ENCODE measurements around the gene SLC6A6.

Gene SLC6A6

GRCh38 chr3:14511623-14512280, 109.3 kb downstream of the SLC6A6 start:
- no peak overlapping the region for H2AFZ ChIP-seq (ENCODE audit: low read depth, low read length, severe bottlenecking)
- no peaks in the 10 kb centered on the region for H3K36me3 ChIP-seq (ENCODE audit: low read length)
- H3F3A ChIP-seq (ENCODE audit: insufficient read depth) = no peaks in the 10 kb centered on the region
- H3K9me3 ChIP-seq (ENCODE audit: insufficient read depth, low read length) = no peaks in the 10 kb centered on the region
- H4K20me1 ChIP-seq (ENCODE audit: low read depth, low read length) = no peaks in the 10 kb centered on the region
- H3K79me2 ChIP-seq (ENCODE audit: insufficient read depth, low read length) = no peaks in the 10 kb centered on the region
- no peaks in the 10 kb centered on the region for H3K27me3 ChIP-seq (ENCODE audit: low read length)
- no peak overlapping the region for H3K9ac ChIP-seq (ENCODE audit: low read length)
- TF ChIP-seq CTCF (IDR thresholded peaks at IDR 0.05; ENCODE audit: insufficient read depth, low read length, poor library complexity, severe bottlenecking) (no peak), EZH2phosphoT487 (conservative IDR thresholded peaks at IDR 0.05; ENCODE audit: low read length) (no peak)
- H3K9me2 ChIP-seq (replicated peaks; ENCODE audit: insufficient read depth, low read length) = no peaks in the 10 kb centered on the region
- H3K4me3 ChIP-seq (ENCODE audit: insufficient read depth, low read length, poor library complexity, severe bottlenecking) = no peak overlapping the region
- no peak overlapping the region for H3K4me2 ChIP-seq (ENCODE audit: low read depth, low read length, poor library complexity, severe bottlenecking)
- H3K27ac ChIP-seq (ENCODE audit: low read depth, low read length) = no peak overlapping the region

- Histone ChIP-seq H3K4me3 (ENCODE audit: insufficient read depth, low read length, poor library complexity, severe bottlenecking) (no peak overlapping the region), H2AFZ (ENCODE audit: low read depth, low read length, severe bottlenecking) (no peak overlapping the region), H3K36me3 (ENCODE audit: low read length) (no peaks in the 10 kb centered on the region), H3K9me2 (replicated peaks; ENCODE audit: insufficient read depth, low read length) (no peaks in the 10 kb centered on the region), H3K9me3 (ENCODE audit: insufficient read depth, low read length) (no peaks in the 10 kb centered on the region), H3K9ac (ENCODE audit: low read length) (no peak overlapping the region), H3F3A (ENCODE audit: insufficient read depth) (no peaks in the 10 kb centered on the region), H3K27ac (ENCODE audit: low read depth, low read length) (no peak overlapping the region), H4K20me1 (ENCODE audit: low read depth, low read length) (no peaks in the 10 kb centered on the region), H3K79me2 (ENCODE audit: insufficient read depth, low read length) (no peaks in the 10 kb centered on the region), H3K27me3 (ENCODE audit: low read length) (no peaks in the 10 kb centered on the region), H3K4me2 (ENCODE audit: low read depth, low read length, poor library complexity, severe bottlenecking) (no peak overlapping the region)
- TF ChIP-seq EZH2phosphoT487 (conservative IDR thresholded peaks at IDR 0.05; ENCODE audit: low read length) (no peak), CTCF (IDR thresholded peaks at IDR 0.05; ENCODE audit: insufficient read depth, low read length, poor library complexity, severe bottlenecking) (no peak)
These were observed 110.0 kb downstream of the SLC6A6 start for GRCh38 chr3:14512281-14512941.

- Histone ChIP-seq H3K9ac (ENCODE audit: low read length) (no peak overlapping the region), H2AFZ (ENCODE audit: low read depth, low read length, severe bottlenecking) (no peak overlapping the region), H3K79me2 (ENCODE audit: insufficient read depth, low read length) (no peaks in the 10 kb centered on the region), H4K20me1 (ENCODE audit: low read depth, low read length) (no peaks in the 10 kb centered on the region), H3K4me2 (ENCODE audit: low read depth, low read length, poor library complexity, severe bottlenecking) (no peak overlapping the region), H3K36me3 (ENCODE audit: low read length) (no peaks in the 10 kb centered on the region), H3F3A (ENCODE audit: insufficient read depth) (no peaks in the 10 kb centered on the region), H3K9me2 (replicated peaks; ENCODE audit: insufficient read depth, low read length) (no peaks in the 10 kb centered on the region), H3K27ac (ENCODE audit: low read depth, low read length) (no peak overlapping the region), H3K27me3 (ENCODE audit: low read length) (no peaks in the 10 kb centered on the region), H3K4me3 (ENCODE audit: insufficient read depth, low read length, poor library complexity, severe bottlenecking) (no peak overlapping the region), H3K9me3 (ENCODE audit: insufficient read depth, low read length) (no peaks in the 10 kb centered on the region)
- TF ChIP-seq EZH2phosphoT487 (conservative IDR thresholded peaks at IDR 0.05; ENCODE audit: low read length) = no peak
- TF ChIP-seq CTCF (IDR thresholded peaks at IDR 0.05; ENCODE audit: insufficient read depth, low read length, poor library complexity, severe bottlenecking) = no peak
These were observed 110.5 kb downstream of the SLC6A6 start for GRCh38 chr3:14512942-14513327.

Data from SU-DHL-6 (cell line).